NCI-H1105 (cell line): ENCODE results near the gene MORF4L1.
"Not testable (repeated sequence)": the region's sequence is repeated elsewhere in the genome, so short reads cannot be mapped to it uniquely, and the experiment has no call there.

Experiments
- DNase-seq: peaks from one replicate; lab custom pipeline; 2025; lab: John Stamatoyannopoulos, UW

Gene MORF4L1

GRCh38 chr15:78902281-78903032, 29.8 kb downstream of the MORF4L1 start:
- not testable (repeated sequence) for DNase-seq

- no peak for DNase-seq
These were observed 32.1 kb downstream of the MORF4L1 start for GRCh38 chr15:78904599-78905358.

GRCh38 chr15:78906316-78906620, 33.6 kb downstream of the MORF4L1 start:
- DNase-seq = peak; percentile 28

- no peak for DNase-seq
These were observed 34.9 kb downstream of the MORF4L1 start for GRCh38 chr15:78907577-78907976.

- DNase-seq = no peak
These were observed 36.5 kb downstream of the MORF4L1 start for GRCh38 chr15:78909160-78909695.

GRCh38 chr15:78909791-78910228, 37.1 kb downstream of the MORF4L1 start:
- no peak for DNase-seq

GRCh38 chr15:78910271-78910670, 37.6 kb downstream of the MORF4L1 start:
- no peak for DNase-seq

- no peak for DNase-seq
These were observed 39.6 kb downstream of the MORF4L1 start for GRCh38 chr15:78912316-78912715.

- no peak for DNase-seq
These were observed 40.3 kb downstream of the MORF4L1 start for GRCh38 chr15:78913012-78913411.

GRCh38 chr15:78914027-78914764, 41.5 kb downstream of the MORF4L1 start:
- DNase-seq = no peak

- no peak for DNase-seq
These were observed 42.8 kb downstream of the MORF4L1 start for GRCh38 chr15:78915341-78916087.

GRCh38 chr15:78916088-78916487, 43.4 kb downstream of the MORF4L1 start:
- DNase-seq = no peak

GRCh38 chr15:78917888-78918287, 45.2 kb downstream of the MORF4L1 start:
- no peak for DNase-seq

GRCh38 chr15:78921517-78921916, 48.8 kb downstream of the MORF4L1 start:
- DNase-seq = no peak

- DNase-seq = no peak
These were observed 49.2 kb downstream of the MORF4L1 start for GRCh38 chr15:78921940-78922339.

- DNase-seq = no peak
These were observed 49.8 kb downstream of the MORF4L1 start for GRCh38 chr15:78922527-78922926.

- DNase-seq = no peak
These were observed 50.3 kb downstream of the MORF4L1 start for GRCh38 chr15:78923015-78923414.

GRCh38 chr15:78923480-78924360, 51.0 kb downstream of the MORF4L1 start:
- no peak for DNase-seq

GRCh38 chr15:78925076-78925624, 52.5 kb downstream of the MORF4L1 start:
- no peak for DNase-seq

GRCh38 chr15:78925956-78926743, 53.5 kb downstream of the MORF4L1 start:
- no peak for DNase-seq
